GM23248 (cell line): ENCODE data around the gene STKLD1. TPM values are rescaled to one million over a fixed set of nuclear protein-coding genes. Genes with fewer than 3 reads are reported as not detected.

Experiments
- DNase-seq: peaks from one replicate; pipeline ENCODE4 v3.0.0-alpha.2; 2015
- H2AFZ ChIP-seq: fragments of 200-600 bp; sonication (generic); 2 replicates; pipeline ENCODE4 v1.6.1; 2016; ENCODE audit warnings: antibody characterized with exemption
- H3F3A ChIP-seq: fragments of 200-600 bp; sonication (generic); 2 replicates; pipeline ENCODE4 v1.6.1; 2016; ENCODE audit warnings: mild to moderate bottlenecking, antibody characterized with exemption, mixed run types; ENCODE audit not compliant: insufficient read depth
- H3K27ac ChIP-seq: fragments of 200-600 bp; sonication (generic); 2 replicates; pipeline ENCODE4 v1.5.1; 2016; ENCODE audit warnings: mild to moderate bottlenecking
- H3K27me3 ChIP-seq: fragments of 200-600 bp; sonication (generic); replicated peaks from 2 replicates; pipeline ENCODE4 v1.6.1; 2016; ENCODE audit warnings: mild to moderate bottlenecking; ENCODE audit not compliant: insufficient read depth
- H3K36me3 ChIP-seq: fragments of 200-600 bp; sonication (generic); 2 replicates; pipeline ENCODE4 v1.6.1; 2016; ENCODE audit warnings: low read depth, mild to moderate bottlenecking
- H3K4me1 ChIP-seq: fragments of 200-600 bp; sonication (generic); 2 replicates; pipeline ENCODE4 v1.6.1; 2016; ENCODE audit warnings: mild to moderate bottlenecking; ENCODE audit not compliant: insufficient read depth
- H3K4me2 ChIP-seq: fragments of 200-600 bp; sonication (generic); one replicate; pipeline ENCODE4 v1.6.1; 2016; ENCODE audit warnings: mild to moderate bottlenecking; ENCODE audit not compliant: unreplicated experiment
- H3K4me3 ChIP-seq: fragments of 200-600 bp; sonication (generic); 2 replicates; pipeline ENCODE4 v1.5.1; 2016; ENCODE audit warnings: mild to moderate bottlenecking
- H3K79me2 ChIP-seq: fragments of 200-600 bp; sonication (generic); 2 replicates; pipeline ENCODE4 v1.6.1; 2016; ENCODE audit warnings: mild to moderate bottlenecking; ENCODE audit not compliant: insufficient read depth
- H3K9ac ChIP-seq: fragments of 200-600 bp; sonication (generic); 2 replicates; pipeline ENCODE4 v1.6.1; 2016; ENCODE audit warnings: mild to moderate bottlenecking
- H3K9me2 ChIP-seq: fragments of 200-600 bp; sonication (generic); 2 replicates; pipeline ENCODE4 v1.6.1; 2016; ENCODE audit warnings: mixed run types, mild to moderate bottlenecking, moderate library complexity; ENCODE audit not compliant: insufficient read depth
- H3K9me3 ChIP-seq: fragments of 200-600 bp; sonication (generic); one replicate; pipeline ENCODE4 v1.6.1; 2017; ENCODE audit warnings: low read depth
- H4K20me1 ChIP-seq: fragments of 200-600 bp; sonication (generic); 2 replicates; pipeline ENCODE4 v1.6.0; 2016; ENCODE audit not compliant: insufficient read depth
- EZH2 ChIP-seq: fragments of 200-600 bp; sonication (generic); IDR thresholded peaks from 2 replicates; pipeline ENCODE4 v1.6.1; 2018; ENCODE audit warnings: antibody characterized with exemption, mild to moderate bottlenecking; ENCODE audit not compliant: insufficient read depth, poor library complexity, severe bottlenecking
- EZH2phosphoT487 ChIP-seq: fragments of 200-600 bp; sonication (generic); IDR thresholded peaks from 2 replicates; pipeline ENCODE4 v1.6.1; 2018; ENCODE audit warnings: antibody characterized with exemption, moderate library complexity, mild to moderate bottlenecking, low read depth; ENCODE audit not compliant: insufficient read depth
- WGBS, 2 experiments: methylation state at CpG; one replicate each; pipeline ENCODE4 v1.1.6; 2015 to 2017; ENCODE audit warnings: low lambda C conversion rate in 2 of 2, low coverage in 1 of 2; ENCODE audit errors: missing lambda C conversion rate in 2 of 2; 5-methylcytosine and 5-hydroxymethylcytosine counted together
- in situ Hi-C: fragments of 300-500 bp; cut with MboI; formaldehyde crosslinking; loops from 2 replicates; pipeline ENCODE4 v1.15.0; 2020
- polyA plus RNA-seq: library from polyadenylated mRNA; unstranded; fragments of >200 nt; fragmentation: Nextera tagmentation; extraction: Ambion mirVana; gene quantifications from 2 replicates; pipeline ENCODE4 v1.2.1, GENCODE V29; 2016
- total RNA-seq: library from RNA; depleted of rRNA; stranded (reverse); fragments of >200 nt; shearing (Covaris generic); gene quantifications from 2 replicates; pipeline ENCODE4 v1.2.3, GENCODE V29; 2014

The STKLD1 gene
- total and polyA plus RNA-seq, 2 experiments from 2014 or later: 0.32 to 0.38 TPM

- peak; percentile 79 for DNase-seq
These were observed 1.6 kb downstream of the STKLD1 start for GRCh38 chr9:133377721-133378216.

GRCh38 chr9:133378408-133378962 is 2.3 kb downstream of the STKLD1 start:
- H3F3A ChIP-seq: peaks cover 38% of the 10 kb centered on the region
- H3K36me3 ChIP-seq: no peaks in the 10 kb centered on the region
- 0 out of 2 replicates have a peak, but pooled peaks cover 5% of the 10 kb centered on the region for H3K9me2 ChIP-seq
- H3K27me3 ChIP-seq: no peaks in the 10 kb centered on the region
- H3K79me2 ChIP-seq: peaks cover 23% of the 10 kb centered on the region
- no peak overlapping the region for H3K4me2 ChIP-seq
- in situ Hi-C loops: no loop called here
- no peaks in the 10 kb centered on the region for H3K9me3 ChIP-seq
- H4K20me1 ChIP-seq: no peaks in the 10 kb centered on the region; the same call in 1 of the 2 replicates
- no peak for DNase-seq
- no peak overlapping the region for H2AFZ ChIP-seq
- TF ChIP-seq EZH2 (no peak), EZH2phosphoT487 (no peak)
- no peak overlapping the region for H3K9ac ChIP-seq
- H3K4me1 ChIP-seq: peaks cover 18% of the 10 kb centered on the region
- WGBS, 2 experiments: 100% methylated on average over 1 of the region's 1 CpG
- H3K27ac ChIP-seq: no peak overlapping the region
- H3K4me3 ChIP-seq: no peak overlapping the region

More at GRCh38 chr9:133377721-133378216, 1.6 kb downstream of the STKLD1 start:
- Histone ChIP-seq H3K79me2 (peaks cover 31% of the 10 kb centered on the region), H3K27me3 (no peaks in the 10 kb centered on the region), H3K4me2 (no peak overlapping the region), H3K9ac (no peak overlapping the region), H3K4me3 (no peak overlapping the region), H3K9me2 (0 out of 2 replicates have a peak, but pooled peaks cover 5% of the 10 kb centered on the region), H4K20me1 (peaks cover 5% of the 10 kb centered on the region; the same call in 1 of the 2 replicates), H3K4me1 (peaks cover 23% of the 10 kb centered on the region), H3K36me3 (peaks cover 5% of the 10 kb centered on the region), H3K27ac (peak overlapping the region; percentile 93), H2AFZ (no peak overlapping the region), H3K9me3 (no peaks in the 10 kb centered on the region), H3F3A (peaks cover 43% of the 10 kb centered on the region)
- TF ChIP-seq EZH2phosphoT487 (no peak), EZH2 (no peak)
- in situ Hi-C loops: no loop called here
- WGBS, 2 experiments: 3 to 4% methylated on average over 6 of the region's 6 CpGs

DNA sequence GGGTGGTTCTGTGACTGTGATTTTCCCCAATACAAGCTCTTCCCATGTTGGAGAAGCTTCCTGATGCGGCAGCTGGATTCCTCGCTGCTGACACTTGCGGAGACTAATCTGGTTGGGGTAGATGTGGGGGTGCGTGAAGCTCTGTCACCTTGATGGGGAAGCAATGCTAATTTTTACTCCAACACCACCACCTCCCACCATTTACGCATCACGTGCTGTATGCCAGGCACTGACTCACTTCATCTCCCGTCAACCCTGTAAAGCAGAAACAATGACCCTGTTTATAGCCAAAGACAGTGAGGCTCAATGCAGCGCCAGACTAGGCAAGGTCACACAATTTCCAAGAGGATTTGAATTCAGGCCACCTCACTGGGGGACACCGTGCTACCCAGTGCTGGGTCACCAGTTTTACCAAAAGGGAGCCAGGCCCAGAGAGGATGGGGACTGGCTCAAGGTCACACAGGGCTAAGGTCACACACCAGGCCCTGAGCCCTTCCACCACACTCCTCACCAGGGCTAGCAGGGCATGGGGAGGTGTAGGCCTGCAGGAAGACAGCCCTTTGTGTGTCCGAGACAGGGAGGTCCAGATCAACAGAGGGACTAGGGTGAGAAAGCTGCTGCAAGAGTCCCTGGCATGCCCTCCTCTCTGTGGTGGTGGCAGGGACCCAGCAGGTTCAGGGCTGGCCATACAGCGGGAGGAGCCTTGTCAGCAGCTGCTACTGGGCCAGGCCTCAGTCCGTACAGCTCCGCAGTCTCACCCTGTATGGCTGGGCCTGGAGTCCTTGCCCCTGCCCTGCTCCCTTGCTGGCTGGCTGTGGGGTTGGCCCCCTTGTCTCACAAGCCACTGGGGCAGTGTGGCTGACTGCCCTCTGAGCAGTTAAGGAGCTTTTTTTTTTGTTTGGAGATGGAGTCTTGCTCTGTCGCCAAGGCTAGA is 3.3 kb downstream of the STKLD1 start:
- no peak for TF ChIP-seq EZH2phosphoT487
- TF ChIP-seq EZH2: no peak
- in situ Hi-C loops: no loop called here

DNA sequence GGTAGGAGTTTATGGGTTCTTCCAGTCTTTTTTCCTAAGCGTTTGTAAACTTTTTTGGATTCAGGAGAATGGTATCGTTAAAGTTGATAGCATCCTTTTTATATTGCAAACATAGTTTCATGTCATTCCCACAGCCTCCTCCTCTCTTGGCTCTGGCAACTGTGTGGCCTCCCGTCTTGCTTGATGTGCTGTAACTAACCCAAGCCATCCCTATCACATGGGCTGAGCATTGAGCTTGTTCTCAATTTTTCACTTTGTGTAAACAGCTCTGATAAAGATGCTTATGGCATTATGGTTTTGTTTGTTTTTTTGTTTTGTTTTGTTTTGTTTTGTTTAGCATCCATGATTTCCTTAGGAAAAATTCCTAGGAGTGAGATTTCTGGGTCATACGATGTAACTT is 4.6 kb downstream of the STKLD1 start:
- TF ChIP-seq EZH2phosphoT487 (no peak), EZH2 (no peak)
- 0 out of 2 replicates have a peak, but pooled peaks cover 5% of the 10 kb centered on the region for H3K9me2 ChIP-seq

More for the DNA sequence above, 3.3 kb downstream of the STKLD1 start:
- Histone ChIP-seq H3K27me3 (no peaks in the 10 kb centered on the region), H3K27ac (no peak overlapping the region), H4K20me1 (no peaks in the 10 kb centered on the region), H3K4me1 (peaks cover 9% of the 10 kb centered on the region; the same call in 1 of the 2 replicates), H3K4me2 (no peak overlapping the region), H3F3A (peaks cover 30% of the 10 kb centered on the region), H3K9me3 (no peaks in the 10 kb centered on the region), H3K79me2 (peaks cover 14% of the 10 kb centered on the region), H3K36me3 (no peaks in the 10 kb centered on the region), H3K9ac (no peak overlapping the region), H3K4me3 (no peak overlapping the region), H2AFZ (no peak overlapping the region), H3K9me2 (0 out of 2 replicates have a peak, but pooled peaks cover 5% of the 10 kb centered on the region)
- WGBS, 2 experiments: 90 to 93% methylated on average over 14 of the region's 14 CpGs
- DNase-seq: no peak

More for the DNA sequence above, 4.6 kb downstream of the STKLD1 start:
- no peaks in the 10 kb centered on the region for H4K20me1 ChIP-seq
- no peak overlapping the region for H2AFZ ChIP-seq
- DNase-seq: no peak
- H3K4me1 ChIP-seq: peaks cover 9% of the 10 kb centered on the region; the same call in 1 of the 2 replicates
- 81 to 89% methylated on average over 4 of the region's 4 CpGs for WGBS, 2 experiments
- no peaks in the 10 kb centered on the region for H3K36me3 ChIP-seq
- peaks cover 23% of the 10 kb centered on the region; the same call in 1 of the 2 replicates for H3F3A ChIP-seq
- H3K27me3 ChIP-seq: no peaks in the 10 kb centered on the region
- H3K79me2 ChIP-seq: peaks cover under 1% of the 10 kb centered on the region
- no peaks in the 10 kb centered on the region for H3K9me3 ChIP-seq
- in situ Hi-C loops: no loop called here
- H3K4me2 ChIP-seq: no peak overlapping the region
- no peak overlapping the region for H3K4me3 ChIP-seq
- H3K27ac ChIP-seq: no peak overlapping the region
- H3K9ac ChIP-seq: no peak overlapping the region
